NCI-H1048 (cell line): Measurements from ENCODE around the gene FHL1.

Experiments used
- DNase-seq: peaks from one replicate; lab custom pipeline; 2025; lab: John Stamatoyannopoulos, UW

FHL1 gene

DNA sequence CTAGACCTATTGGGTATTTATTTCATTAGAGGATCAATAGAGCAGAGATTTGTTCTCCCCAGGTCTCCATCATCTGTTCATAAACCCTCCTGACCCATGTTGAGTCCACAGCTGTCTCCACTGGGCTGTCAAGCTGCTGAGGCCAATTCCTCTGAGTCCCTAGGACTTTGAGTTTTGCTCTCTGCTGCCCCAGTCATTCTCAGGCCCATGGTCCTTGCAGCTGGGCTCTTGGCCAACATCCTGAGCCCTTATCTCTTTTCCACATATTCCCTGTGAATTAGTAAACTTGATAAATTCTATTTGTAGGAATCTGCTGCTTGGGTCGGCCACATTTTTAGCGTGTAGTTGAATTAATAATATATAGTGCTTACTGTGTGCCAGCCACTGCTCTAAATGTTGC lies 41.9 kb downstream of the FHL1 start:
- no peak for DNase-seq

DNA sequence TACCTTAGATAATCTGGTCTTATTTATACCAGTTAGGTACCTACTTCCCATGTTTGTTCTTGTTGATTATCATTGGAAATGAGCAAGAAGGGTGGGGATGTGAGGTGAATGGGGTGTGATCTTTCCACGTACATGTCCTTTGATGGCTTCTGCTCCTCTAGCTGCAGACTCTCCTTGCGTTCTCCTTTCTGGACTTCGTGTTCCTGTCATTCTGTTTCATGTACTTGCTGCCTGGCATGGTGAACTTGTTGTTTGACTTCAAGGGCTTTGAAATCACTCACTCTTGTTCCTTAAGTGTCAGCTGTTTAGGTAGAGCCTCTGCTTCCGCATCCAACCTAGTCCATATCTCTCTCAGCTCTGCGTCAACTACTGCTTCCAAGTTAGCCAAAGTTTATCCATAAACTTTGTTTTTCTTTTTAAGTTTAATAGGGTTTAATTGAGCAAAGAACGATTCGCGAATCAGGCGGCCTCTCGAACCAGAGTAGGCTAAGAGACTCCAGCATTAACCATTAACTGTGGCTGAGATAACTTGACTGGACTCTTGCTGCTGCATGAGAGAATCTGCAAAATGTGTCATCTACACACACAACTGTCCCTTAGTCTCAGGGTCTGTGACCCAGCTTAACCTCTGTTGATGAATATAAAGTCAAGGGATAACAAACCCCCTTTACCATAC lies 42.8 kb downstream of the FHL1 start:
- no peak for DNase-seq

DNA sequence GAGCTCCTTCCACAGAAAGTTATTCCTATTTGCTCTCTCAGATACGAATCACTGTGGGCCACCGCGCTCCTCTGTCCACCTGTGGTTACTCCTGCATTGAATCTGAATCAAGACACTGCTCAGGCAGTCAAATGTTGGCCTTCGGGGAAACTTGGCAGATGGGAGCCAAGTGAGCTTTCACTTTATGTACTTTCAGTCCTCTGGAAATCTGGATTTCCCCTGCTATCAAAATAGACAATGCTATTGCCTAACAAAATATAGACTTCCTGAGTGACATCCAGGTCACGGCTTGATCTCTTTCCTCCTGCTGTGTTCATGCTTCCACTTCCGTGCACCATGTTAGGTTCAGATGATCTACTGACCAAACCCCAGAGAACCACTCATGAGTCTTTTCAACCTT lies 43.8 kb downstream of the FHL1 start:
- DNase-seq: no peak

DNA sequence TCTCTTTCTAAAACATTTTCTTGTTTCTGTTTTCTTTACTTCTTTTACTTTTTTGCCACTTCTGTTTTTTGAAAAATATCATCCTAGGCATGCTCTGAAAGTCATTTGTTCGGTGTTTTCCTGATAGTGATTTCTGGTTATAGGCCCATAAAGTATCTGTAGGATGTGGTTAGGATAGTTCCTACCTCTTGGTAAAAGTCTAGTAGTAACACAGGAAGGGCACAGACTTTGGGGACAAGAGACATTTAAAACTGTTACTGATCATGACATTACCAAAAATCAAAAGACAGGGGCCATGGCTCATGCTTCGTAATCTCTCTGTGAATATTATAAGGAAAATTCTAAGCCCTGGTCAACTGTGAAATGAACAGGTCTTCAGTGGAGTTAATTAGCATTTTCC lies 44.8 kb downstream of the FHL1 start:
- no peak for DNase-seq

DNA sequence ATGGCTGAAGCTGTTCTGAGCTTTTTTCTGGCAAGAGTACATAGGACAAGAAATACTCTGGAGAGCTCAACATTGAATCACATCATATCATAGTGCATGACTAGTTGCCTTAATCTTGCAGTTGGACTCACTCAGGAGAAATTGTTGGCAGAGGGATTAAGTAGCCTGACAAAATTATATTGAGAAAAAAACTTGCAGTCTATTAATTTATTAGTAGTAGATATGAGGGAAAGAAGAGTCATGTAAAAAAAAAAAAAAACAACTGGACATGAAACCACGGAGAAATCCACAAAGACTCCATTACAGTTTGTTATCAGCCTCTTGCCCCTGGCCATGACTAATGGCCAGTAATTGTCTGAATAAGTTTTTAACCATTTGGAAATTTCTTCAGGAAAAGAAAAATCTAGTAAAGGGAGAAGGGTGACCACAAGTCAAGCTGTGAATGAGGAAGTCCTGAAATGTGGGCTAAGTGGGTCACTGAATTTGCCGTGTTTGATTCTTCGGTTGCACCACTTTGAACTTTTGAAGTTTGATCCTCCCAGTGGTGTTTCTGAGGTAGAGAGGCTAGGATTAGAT lies 45.6 kb downstream of the FHL1 start:
- DNase-seq: no peak

DNA sequence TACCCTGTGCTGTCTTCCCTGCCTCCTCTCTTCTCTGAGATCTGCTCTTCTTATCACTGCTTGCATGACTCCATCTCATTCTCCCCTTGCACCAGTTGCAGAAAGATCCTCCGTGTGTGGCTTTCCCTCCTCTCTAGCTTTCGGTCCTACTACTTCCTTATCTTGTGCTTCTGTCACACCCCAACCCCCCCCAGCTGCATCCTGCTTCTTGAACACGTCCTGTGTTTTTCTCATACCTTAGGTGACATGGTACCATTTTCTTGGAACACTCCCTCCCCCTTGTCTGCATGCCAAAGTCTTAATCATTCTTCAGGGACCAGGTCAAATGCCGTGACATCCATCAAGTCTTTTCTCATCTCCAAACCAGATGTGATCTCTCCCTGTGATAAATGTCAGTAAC lies 46.4 kb downstream of the FHL1 start:
- no peak for DNase-seq

DNA sequence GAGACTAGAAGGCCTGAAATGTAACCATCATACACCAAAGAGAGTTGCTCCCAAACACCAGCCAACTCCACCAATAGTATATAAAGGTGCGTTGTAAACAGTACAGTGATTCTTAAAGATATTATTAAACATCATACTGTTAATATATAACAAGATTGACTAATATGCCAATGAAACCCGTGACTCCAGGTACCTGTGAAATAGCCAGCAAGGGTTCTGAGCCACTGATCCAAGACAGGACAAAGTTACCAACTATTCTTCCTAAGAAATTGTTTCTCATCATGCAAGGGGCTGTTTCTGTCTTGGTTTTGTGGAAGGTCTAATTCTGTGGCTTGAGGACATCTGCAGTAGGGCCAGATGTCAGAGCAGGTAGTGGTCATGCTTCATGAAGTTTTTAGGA lies 47.2 kb downstream of the FHL1 start:
- no peak for DNase-seq

DNA sequence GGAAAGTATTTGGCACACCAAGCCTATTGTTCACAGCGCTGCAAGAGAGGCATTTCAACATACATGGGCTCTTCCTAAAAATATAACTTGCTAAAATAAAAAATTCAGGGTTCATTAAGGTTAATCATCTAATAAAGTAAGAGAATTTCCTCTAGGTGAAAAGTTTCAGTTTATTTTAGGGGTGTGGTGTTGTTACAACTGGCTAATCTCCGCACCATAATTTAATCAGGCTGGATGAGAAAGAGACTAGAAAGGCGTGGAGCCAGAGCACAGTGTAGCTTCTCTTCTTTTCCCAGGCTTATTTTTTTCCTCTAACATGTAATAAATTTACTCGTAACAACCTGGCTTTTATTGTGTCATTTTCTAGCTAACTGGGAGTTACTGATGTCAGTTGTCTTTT lies 47.9 kb downstream of the FHL1 start:
- no peak for DNase-seq

DNA sequence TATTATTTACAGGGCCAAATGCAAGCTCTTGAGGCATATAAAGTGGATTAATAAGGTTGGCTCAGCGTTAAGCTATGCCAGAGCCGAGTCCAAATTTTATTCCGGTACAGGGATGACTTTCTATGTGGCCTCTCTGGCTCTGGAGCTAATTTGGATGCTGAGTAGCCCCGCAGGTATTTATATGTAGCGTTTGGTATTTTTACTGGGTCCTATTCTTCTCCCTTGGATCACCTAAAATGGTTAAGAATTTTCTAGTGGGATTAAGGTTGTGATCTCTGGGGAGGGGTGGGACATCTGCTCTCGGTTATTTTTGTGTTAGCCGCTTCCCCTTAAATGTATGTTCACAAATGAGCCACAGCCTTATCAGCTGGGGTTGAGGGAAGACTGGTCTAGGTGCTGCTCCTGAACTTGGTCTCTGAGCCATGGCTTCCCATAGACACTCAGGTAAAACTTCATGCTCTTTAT lies 49.4 kb downstream of the FHL1 start:
- no peak for DNase-seq

DNA sequence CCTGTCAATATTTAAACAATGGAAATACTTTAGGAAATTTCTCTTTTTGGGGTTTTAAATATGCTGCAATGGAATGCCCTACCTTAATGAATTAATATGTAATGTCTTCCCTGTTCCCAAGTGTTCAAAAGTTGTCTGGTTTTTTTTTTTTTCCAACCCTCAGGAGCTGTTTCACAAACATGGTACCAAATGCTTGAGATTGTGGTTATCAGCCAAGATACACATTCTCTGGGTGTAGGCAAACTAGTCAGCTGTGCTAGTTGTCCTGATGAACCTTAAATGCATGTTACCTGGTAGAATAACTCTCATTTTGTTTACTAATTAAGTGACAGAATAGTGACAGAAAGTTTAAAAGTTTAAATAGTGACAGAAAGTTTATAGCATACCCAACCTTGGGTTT lies 50.7 kb downstream of the FHL1 start:
- DNase-seq: no peak

DNA sequence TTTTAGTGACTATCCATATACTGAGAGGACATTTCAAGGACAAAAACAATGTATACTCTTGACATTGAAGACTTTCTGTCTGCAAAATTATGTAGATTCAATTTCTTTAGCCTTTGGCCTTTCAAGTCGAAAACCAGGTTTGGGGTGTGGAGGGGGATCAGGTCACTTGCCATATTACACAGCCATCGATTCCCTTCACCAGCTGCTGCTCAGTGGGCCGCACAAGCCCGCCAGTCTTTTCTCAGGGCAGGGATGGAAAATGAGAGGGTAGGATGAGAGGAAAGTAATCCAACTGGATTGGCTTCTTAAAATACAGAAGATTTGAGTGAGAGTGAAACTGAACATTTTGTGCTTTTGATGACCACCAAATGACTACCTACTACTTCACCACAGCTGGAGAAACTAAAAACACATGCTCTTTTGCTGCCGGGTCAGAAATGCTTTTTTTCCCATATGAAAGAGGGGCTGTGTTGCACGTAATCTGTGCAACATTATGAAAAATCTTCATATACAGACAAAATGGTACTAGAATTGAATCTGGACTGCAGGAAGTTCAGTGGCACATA lies 51.4 kb downstream of the FHL1 start:
- DNase-seq: no peak

DNA sequence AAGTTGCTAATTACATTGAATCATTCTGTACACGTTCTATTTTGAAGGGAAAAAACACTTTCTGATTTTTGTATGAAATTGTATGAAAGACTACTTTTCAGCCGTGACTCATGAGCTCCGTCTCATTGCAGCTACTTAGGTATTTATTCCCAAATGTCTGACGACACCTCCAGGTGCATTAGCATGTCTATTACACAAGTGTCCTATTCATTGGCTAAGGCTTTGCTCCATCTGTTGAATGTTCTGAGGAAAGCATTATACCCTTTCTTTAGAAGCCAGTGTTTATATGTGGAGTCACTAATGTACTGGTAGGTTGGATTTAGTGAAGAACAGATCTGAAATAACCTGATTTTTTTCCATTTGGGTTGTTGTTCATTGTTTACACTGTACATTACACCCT lies 52.0 kb downstream of the FHL1 start:
- DNase-seq: no peak

DNA sequence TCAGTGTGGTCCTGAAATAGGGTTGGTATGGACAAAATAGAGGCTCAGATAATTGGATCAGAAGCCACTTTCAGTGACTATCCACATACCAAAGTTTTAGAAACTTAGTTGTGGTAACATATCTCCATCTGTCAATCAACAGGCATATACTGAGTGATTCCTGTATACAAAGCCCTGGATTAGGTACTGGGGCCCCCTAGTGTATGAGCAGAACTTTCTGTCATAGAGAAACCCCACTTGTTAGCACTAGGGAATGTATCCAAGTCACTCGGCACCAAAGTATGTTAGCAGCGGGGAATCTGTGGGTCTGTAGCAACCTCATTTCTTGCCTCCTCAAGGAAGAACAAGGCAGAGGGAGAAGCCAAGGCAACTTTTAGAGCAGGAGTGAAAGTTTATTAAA lies 53.1 kb downstream of the FHL1 start:
- DNase-seq: no peak

DNA sequence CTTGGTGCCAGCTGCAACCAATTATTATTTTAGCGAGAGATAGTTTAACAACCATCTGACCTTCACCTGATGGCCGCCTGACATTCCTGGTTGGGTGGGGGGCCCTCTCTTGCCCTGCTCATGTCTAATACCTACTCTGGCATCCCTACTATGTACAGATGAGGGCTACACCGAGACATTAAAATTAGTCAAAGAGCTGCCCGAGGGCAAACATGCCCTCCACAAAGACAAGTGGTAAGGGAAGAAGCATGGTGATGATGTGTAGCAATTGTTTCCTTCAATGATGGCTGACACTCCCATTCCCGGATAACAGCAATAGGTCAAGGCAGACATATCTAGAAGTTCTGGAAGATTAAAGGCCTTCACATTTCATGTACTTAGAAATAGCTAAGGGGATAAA lies 54.3 kb downstream of the FHL1 start:
- DNase-seq: no peak

DNA sequence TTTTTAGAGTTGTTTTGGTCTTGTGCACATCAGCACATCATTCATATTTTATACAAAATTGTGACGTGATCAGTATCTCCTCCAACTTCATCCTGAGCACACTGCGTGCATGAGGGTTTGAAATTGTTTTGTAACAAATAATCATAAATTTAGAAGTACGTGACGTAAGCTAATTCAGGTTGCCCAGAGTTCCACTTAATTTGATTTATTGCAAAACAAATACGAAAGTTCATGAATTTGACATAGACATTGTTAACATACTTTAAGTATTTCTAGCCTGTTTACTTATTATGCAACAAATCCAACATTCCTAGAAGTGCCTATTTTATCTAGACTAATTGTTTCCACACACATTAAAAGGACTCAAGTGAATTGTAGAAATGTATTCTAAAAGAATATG lies 55.6 kb downstream of the FHL1 start:
- no peak for DNase-seq

DNA sequence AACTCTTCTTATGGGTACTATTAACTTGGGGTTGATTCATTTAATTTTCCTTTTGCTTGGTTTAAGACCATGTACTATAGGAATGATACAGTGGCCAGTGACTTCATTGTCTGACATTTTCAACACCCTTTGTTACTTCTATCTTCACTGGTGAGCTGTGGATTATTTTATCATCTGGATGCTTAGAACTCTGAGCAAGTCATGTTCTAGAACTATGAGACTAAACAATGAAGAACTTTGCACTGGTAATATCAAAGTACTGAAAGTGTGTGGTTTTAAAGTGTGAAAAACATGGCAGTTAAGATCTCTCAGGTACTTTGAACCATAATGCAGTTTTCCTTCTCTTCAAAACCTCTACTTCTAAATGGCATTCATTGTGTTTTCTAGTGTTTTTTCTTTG lies 56.1 kb downstream of the FHL1 start:
- DNase-seq: no peak

DNA sequence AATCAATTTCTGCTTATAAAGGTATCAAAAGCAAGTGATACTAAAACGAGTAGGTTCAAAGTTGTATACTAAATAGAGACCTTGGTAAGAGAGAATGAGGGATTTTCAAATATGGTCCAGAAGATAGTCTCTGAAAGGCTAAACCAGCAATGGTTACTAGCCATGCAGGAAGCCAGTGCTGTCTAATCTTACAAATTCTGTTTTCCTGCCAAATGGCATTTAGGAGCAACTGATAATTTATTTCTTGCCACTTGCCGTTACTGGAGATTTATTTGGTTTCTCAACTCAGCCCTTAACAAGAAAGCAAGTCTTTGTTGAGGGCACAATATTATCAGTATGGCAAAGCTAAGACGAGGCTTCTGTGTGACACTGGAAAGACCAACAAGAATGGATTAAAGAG lies 56.6 kb downstream of the FHL1 start:
- no peak for DNase-seq

DNA sequence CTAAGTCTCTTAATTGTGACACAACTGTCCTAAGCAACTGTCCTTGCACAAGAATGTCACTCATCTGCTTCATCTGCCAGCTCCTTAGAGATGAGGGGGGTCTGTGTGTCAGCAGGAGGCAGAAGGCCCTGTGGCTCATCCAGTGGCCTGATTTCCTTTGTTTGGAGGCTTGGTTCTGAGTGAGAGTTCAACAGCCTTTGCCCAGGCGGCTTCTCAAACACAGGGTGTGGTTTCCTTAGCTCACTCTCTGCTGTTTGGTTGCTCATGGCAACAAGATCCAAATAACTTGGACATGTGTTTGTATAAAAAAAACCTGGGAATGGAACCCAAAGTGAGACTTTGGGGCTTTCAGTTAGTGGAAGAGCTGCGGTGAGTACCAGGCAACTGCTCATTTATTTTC lies 57.2 kb downstream of the FHL1 start:
- DNase-seq: no peak

DNA sequence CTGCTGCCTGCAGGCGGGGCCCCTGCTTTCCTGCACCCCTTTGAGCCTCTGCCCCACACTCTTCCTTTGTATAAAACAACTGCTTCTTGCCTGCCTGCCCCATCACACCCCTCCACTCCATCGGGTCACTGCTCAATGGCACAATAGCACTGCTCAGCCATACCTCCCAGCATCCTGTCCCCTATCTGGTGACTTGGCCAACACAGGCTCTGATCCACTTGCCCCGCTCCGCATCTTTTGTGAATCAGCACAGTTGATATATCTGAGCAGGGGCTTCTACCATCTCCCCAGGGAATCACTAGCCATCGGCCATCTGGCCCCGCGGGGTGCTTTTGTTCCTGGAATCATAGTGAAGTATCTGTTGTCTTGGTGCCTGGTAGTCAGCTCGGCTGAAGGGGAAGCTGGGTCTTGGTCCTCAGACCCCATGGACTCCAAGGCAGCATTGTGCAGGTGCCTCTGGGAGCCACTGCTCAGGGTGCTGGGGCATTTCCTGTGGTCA lies 58.6 kb downstream of the FHL1 start:
- no peak for DNase-seq

DNA sequence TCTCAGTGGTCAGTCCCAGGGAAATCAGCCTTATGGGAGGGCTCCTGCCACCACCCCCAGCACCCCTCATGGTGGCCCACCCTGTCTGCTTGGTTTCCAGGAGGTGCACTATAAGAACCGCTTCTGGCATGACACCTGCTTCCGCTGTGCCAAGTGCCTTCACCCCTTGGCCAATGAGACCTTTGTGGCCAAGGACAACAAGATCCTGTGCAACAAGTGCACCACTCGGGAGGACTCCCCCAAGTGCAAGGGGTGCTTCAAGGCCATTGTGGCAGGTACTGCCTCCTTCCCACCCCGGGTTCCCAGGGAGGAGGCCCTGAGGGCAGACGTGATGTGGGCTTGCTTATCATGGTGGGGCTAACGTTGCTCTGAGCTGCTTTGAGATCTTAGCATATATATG lies 59.6 kb downstream of the FHL1 start:
- DNase-seq: no peak

DNA sequence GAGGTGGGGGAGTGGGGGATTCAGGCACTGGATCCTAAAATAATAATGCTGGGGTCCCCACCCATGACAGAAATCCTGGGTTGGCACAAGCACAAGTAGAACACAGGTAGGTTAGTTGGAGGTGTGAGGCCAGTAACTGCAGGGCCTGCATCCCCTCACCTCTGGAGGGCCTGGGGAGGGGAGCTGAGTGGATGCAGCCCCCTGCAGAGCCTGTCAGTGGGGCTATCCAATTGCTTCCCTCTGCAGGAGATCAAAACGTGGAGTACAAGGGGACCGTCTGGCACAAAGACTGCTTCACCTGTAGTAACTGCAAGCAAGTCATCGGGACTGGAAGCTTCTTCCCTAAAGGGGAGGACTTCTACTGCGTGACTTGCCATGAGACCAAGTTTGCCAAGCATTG lies 60.2 kb downstream of the FHL1 start:
- DNase-seq: no peak

DNA sequence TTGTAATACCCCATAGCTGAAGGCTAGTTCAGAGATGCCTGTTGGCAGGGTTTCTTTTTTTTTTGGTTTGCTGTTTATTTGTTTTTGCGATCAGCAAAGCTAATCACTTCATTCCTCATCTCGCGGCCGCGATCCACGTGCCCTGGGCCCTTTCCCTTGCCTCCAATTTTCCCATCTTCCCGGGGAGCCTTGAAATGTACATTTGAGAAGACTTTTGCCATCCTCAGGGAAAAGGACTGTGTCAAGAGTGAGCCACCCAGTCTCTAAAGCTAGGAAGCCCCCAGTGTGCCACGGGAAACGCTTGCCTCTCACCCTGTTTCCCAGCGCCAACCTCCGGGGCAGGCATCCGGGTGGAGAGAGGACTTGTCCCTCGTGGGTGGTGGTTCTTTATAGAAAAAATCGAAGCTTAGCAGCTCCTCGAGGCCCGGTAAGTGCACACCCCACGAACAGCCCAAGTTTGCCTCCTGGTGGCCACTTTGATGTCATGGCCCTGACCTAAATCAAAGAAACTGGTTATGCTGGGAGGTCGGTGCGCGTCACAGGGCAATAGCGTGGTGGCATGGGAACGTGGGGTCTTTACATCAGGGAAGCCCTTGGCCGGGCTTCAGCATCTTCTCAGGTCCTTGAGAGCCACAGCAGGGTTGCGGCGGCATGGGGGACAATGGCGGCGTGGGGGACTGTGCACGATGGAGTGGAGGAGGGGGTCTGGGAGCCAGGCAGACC lies 61.8 kb downstream of the FHL1 start:
- no peak for DNase-seq

DNA sequence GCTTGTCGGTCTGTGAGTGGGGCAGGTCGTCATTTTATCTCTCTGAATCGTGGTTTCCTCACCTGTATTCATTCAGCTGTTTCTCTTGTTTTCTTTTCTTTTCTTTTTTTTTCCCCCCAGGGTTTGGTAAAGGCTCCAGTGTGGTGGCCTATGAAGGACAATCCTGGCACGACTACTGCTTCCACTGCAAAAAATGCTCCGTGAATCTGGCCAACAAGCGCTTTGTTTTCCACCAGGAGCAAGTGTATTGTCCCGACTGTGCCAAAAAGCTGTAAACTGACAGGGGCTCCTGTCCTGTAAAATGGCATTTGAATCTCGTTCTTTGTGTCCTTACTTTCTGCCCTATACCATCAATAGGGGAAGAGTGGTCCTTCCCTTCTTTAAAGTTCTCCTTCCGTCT lies 62.4 kb downstream of the FHL1 start:
- no peak for DNase-seq
